Neural cell (in vitro differentiated cells): Measurements from ENCODE around the gene MARCHF9.

Source experiments
- CTCF ChIP-seq: fragments of 450-650 bp; IDR thresholded peaks from 2 replicates; pipeline ENCODE4 v1.5.1; 2014; ENCODE audit warnings: antibody characterized with exemption, mild to moderate bottlenecking, moderate library complexity; ENCODE audit not compliant: poor library complexity, severe bottlenecking
- EP300 ChIP-seq: fragments of 450-650 bp; conservative IDR thresholded peaks from 2 replicates; pipeline ENCODE4 v1.6.1; 2014; ENCODE audit warnings: antibody characterized with exemption, mild to moderate bottlenecking, moderate library complexity; ENCODE audit not compliant: poor library complexity, severe bottlenecking

GRCh38 chr12:57734591-57734990 lies 20.3 kb upstream of the MARCHF9 start:
- TF ChIP-seq CTCF = no peak
- no peak for TF ChIP-seq EP300
